Ishikawa (cell line): ENCODE data around the gene ATXN10.

Experiments
- EGR1 ChIP-seq: IDR thresholded peaks from 2 replicates; pipeline ENCODE4 v1.6.1; 2012
- TAF1 ChIP-seq: IDR thresholded peaks from 2 replicates; pipeline ENCODE4 v1.6.1; 2012; ENCODE audit warnings: low read depth, mild to moderate bottlenecking
- YY1 ChIP-seq: IDR thresholded peaks from 2 replicates; pipeline ENCODE4 v1.6.1; 2012; ENCODE audit warnings: low read depth

- TF ChIP-seq TAF1 (no peak), YY1 (no peak), EGR1 (no peak)
Observed at GRCh38 chr22:45682064-45682463, 10.4 kb downstream of the ATXN10 start.
